Renal cortical epithelial cell (primary cell): Measurements from ENCODE around the gene PPM1L. TPM values are rescaled to one million over a fixed set of nuclear protein-coding genes. Genes with fewer than 3 reads are reported as not detected.
A peak's percentile ranks its signal among the peaks of the same experiment; 100 is the strongest.
"Not testable (repeated sequence)": the region's sequence is repeated elsewhere in the genome, so short reads cannot be mapped to it uniquely, and the experiment has no call there.

Experiments
- DNase-seq: peaks from one replicate; pipeline ENCODE4 v3.0.0-alpha.2; 2011; ENCODE audit warnings: low read depth
- total RNA-seq: library from RNA; depleted of rRNA; stranded (reverse); fragments of >200 nt; gene quantifications from 2 replicates; pipeline ENCODE4 v1.2.3, GENCODE V29; 2014

The PPM1L gene
- total RNA-seq, 1 donor from 2014 or later = 5.1 TPM

GRCh38 chr3:160986069-160986468, 230.0 kb downstream of the PPM1L start:
- peak; percentile 12 for DNase-seq

GRCh38 chr3:160987982-160988964, 232.2 kb downstream of the PPM1L start:
- peak; percentile 60 for DNase-seq

- no peak for DNase-seq
These were observed 234.4 kb downstream of the PPM1L start for GRCh38 chr3:160990446-160990845.

GRCh38 chr3:160992712-160993111, 236.7 kb downstream of the PPM1L start:
- DNase-seq = no peak

- no peak for DNase-seq
These were observed 240.8 kb downstream of the PPM1L start for GRCh38 chr3:160996811-160997210.

- DNase-seq = no peak
These were observed 242.6 kb downstream of the PPM1L start for GRCh38 chr3:160998581-160998980.

- DNase-seq = peak; percentile 52
These were observed 243.2 kb downstream of the PPM1L start for GRCh38 chr3:160999274-160999673.

- DNase-seq = no peak
These were observed 252.1 kb downstream of the PPM1L start for GRCh38 chr3:161008086-161008485.

- DNase-seq = not testable (repeated sequence)
These were observed 254.1 kb downstream of the PPM1L start for GRCh38 chr3:161010151-161010550.

- DNase-seq = no peak
These were observed 259.1 kb downstream of the PPM1L start for GRCh38 chr3:161014843-161015749.

- DNase-seq = no peak
These were observed 260.6 kb downstream of the PPM1L start for GRCh38 chr3:161016417-161017313.

GRCh38 chr3:161017971-161018370, 261.9 kb downstream of the PPM1L start:
- DNase-seq = no peak

- no peak for DNase-seq
These were observed 264.2 kb downstream of the PPM1L start for GRCh38 chr3:161020256-161020655.

GRCh38 chr3:161025911-161026310, 269.9 kb downstream of the PPM1L start:
- no peak for DNase-seq

- peak; percentile 49 for DNase-seq
These were observed 270.8 kb downstream of the PPM1L start for GRCh38 chr3:161026612-161027510.

- no peak for DNase-seq
These were observed 272.6 kb downstream of the PPM1L start for GRCh38 chr3:161028555-161029153.

GRCh38 chr3:161031134-161031533, 275.1 kb downstream of the PPM1L start:
- DNase-seq = peak; percentile 95

GRCh38 chr3:161034913-161035550, 279.0 kb downstream of the PPM1L start:
- DNase-seq = not testable (repeated sequence)

- peak; percentile 95 for DNase-seq
These were observed 279.7 kb downstream of the PPM1L start for GRCh38 chr3:161035711-161036110.
